GM12865 (cell line): ENCODE data around the gene ZCCHC17.

Experiments used
- DNase-seq: peaks from one replicate; pipeline ENCODE4 v3.0.0; 2010; ENCODE audit warnings: low read depth
- H3K4me3 ChIP-seq: 2 replicates; pipeline ENCODE4 v1.5.1; 2011; ENCODE audit warnings: mild to moderate bottlenecking, low read depth, low read length, control low read depth
- CTCF ChIP-seq: IDR thresholded peaks from 2 replicates; pipeline ENCODE4 v1.5.1; 2011; ENCODE audit warnings: low read length, control low read depth, low read depth, inconsistent platforms; ENCODE audit not compliant: insufficient read depth; ENCODE audit errors: missing control alignments

The ZCCHC17 gene

GRCh38 chr1:31289021-31289420, 7.8 kb upstream of the ZCCHC17 start:
- H3K4me3 ChIP-seq, result no peak overlapping the region
- DNase-seq, result no peak
- TF ChIP-seq CTCF, result no peak

- H3K4me3 ChIP-seq, result peak overlapping the region; percentile 100
- TF ChIP-seq CTCF, result no peak
- no peak for DNase-seq
Observed at GRCh38 chr1:31295874-31296485, 852 bp upstream of the ZCCHC17 start.

- peak overlapping the region; percentile 100 for H3K4me3 ChIP-seq
- DNase-seq, result peak; percentile 2
- TF ChIP-seq CTCF, result no peak
Observed at GRCh38 chr1:31297277-31298247, 730 bp downstream of the ZCCHC17 start.

- DNase-seq, result no peak
- no peak overlapping the region for H3K4me3 ChIP-seq
- no peak for TF ChIP-seq CTCF
Observed at GRCh38 chr1:31299365-31299764, 2.5 kb downstream of the ZCCHC17 start.

GRCh38 chr1:31300193-31300592, 3.4 kb downstream of the ZCCHC17 start:
- TF ChIP-seq CTCF, result no peak
- DNase-seq, result no peak
- H3K4me3 ChIP-seq, result no peak overlapping the region

GRCh38 chr1:31302709-31303441, 6.0 kb downstream of the ZCCHC17 start:
- H3K4me3 ChIP-seq, result no peak overlapping the region
- no peak for DNase-seq
- TF ChIP-seq CTCF, result no peak
